HG02943 (cell line): ENCODE results near the gene ACAT2.
A peak's percentile ranks its signal among the peaks of the same experiment; 100 is the strongest.
"Not testable (repeated sequence)": the region's sequence is repeated elsewhere in the genome, so short reads cannot be mapped to it uniquely, and the experiment has no call there.

Source experiments
- ATAC-seq: cut with Tn5 transposase; IDR thresholded peaks from one replicate; pipeline ENCODE4 v1.9.1; 2021; ENCODE audit warnings: mild to moderate bottlenecking, low read depth, moderate library complexity; ENCODE audit not compliant: unreplicated experiment

Gene ACAT2

DNA sequence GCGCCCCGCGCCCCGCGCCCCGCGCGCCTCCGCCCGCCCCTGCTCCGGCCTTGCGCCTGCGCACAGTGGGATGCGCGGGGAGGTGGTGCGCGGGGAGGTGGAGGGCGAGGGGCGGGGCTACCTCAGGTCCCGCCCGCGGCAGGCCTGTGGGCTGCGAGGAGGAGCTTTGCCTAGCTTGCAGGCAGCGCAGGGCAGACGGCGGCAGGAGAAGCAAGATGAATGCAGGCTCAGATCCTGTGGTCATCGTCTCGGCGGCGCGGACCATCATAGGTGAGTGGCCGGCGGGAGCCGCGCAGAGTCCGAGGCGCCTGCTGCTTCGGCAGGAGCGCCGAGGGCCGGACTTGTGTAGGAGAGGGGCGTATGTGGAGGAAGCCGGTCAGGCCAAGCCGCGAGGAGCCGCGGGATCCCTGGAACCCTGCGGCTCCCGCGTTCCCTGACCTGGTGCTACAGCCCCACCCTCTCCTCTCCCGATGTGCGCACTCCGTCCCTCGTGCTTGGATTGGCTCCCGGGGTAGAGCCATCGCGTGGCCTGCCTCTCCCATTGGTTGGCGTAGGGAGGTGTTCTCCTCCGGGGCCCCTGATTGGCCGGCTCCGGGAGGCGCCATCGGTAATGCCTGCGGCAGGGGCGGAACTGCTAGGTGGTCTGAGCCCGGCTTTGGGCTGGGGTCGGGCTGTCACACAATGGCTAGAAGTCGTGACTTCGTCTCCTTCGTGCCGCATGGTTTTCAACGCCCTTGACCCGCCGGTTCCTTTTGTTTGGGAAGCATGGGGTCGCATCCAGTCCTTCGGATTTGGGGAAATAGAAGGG is at the start of gene ACAT2:
Gene ACAT2, plus strand, starts transcription at position 173 of the 808 bp plus-strand sequence. Its CDS starts 43 bp downstream, at position 216.
- peak; percentile 97 for ATAC-seq

GRCh38 chr6:159712389-159712788 is 49.5 kb upstream of the ACAT2 start:
- ATAC-seq, result not testable (repeated sequence)

GRCh38 chr6:159713984-159714383 is 47.9 kb upstream of the ACAT2 start:
- no peak for ATAC-seq

- no peak for ATAC-seq
Measured at GRCh38 chr6:159714404-159714803, 47.4 kb upstream of the ACAT2 start.

- ATAC-seq, result no peak
Measured at GRCh38 chr6:159715166-159715565, 46.7 kb upstream of the ACAT2 start.

DNA sequence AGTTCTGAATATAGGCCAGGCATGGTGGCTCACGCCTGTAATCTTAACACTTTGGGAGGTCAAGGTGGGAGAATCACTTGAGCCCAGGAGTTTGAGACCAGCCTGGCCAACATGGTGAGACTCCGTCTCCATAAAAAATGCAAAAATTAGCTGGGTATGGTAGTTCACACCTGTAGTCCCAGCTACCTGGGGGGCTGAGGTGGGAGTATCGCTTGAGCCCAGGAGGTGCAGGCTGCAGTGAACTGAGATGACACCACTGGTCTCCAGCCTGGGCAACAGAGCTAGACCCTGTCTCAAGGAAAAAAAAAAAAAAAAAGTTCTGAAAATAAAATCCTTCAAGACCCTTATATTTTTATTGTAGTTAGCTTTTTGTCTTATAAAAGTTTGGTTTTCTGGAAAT is 46.2 kb upstream of the ACAT2 start:
- no peak for ATAC-seq

DNA sequence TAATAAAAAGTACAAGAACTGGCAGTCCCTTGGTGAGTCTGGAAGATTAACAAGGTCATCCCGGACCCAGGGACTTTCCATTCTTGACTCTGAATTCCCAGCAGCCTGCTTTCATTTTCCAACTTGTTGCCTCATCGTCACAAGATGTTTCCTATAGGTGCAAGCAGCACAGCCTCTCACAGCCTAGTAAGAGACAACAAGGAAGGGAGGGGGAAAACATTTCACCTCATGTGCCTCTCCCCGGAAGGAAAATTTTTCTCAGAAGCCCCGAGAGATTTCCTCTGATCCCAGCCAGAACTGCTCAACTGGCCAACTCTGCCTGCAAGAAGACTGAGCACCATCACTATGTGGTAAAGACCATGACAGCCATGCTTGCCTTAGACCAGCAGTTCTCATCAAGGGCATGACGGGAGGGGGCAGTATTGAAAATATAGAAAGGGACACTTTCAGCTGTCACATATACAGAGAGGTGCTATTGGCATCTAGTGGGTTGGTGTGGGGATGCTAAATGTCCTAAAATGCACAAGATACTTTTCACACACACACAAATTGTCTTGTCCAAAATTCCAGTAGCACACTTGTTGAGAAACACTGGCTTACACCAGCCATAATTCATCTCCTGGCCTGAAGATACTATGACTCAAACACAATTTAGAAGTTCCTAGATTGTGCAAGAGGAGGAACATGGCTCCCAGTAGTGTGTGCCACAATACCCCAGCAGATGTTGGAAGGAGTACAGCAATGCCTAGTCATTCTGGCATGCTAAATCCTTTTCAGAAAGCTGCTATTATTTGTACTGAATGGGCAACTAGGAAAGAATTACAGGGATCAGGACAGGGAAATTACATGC is 45.4 kb upstream of the ACAT2 start:
- no peak for ATAC-seq

DNA sequence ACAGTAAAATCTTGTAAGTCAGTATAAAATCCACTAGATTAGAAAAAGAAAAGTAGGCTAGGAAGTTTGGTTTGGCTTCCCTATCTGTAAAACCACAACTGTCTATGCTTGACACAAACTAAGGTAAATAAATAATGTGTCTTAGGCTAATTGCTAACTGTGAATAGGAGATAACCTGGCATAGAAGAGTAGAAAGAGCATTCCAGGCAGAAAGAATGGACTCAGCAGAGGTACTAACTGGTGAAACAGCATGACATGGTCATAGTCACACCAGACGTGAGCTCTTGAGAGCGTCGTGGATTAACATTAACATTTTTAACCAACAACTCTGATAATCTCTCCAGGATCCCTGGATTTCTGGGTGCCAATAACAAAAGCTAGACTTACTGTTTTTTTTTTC is 43.2 kb upstream of the ACAT2 start:
- no peak for ATAC-seq

DNA sequence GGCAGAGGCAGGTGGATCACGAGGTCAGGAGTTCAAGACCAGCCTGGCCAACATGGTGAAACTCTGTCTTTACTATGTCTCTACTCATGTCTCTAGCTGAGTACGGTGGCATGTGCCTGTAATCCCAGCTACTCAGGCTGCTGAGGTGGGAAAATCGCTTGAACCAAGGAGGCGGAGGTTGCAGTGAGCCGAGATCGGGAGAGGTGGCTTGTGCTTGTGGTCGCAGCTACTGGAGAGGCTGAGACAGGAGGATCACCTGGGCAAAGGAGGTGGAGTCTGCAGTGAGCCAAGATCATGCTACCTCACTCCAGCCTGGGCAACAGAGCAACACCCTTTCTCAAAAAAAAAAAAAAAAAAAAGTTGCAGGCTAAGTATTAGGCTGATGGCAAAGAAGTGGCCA is 42.6 kb upstream of the ACAT2 start:
- no peak for ATAC-seq

GRCh38 chr6:159720708-159721107 is 41.1 kb upstream of the ACAT2 start:
- ATAC-seq, result no peak

DNA sequence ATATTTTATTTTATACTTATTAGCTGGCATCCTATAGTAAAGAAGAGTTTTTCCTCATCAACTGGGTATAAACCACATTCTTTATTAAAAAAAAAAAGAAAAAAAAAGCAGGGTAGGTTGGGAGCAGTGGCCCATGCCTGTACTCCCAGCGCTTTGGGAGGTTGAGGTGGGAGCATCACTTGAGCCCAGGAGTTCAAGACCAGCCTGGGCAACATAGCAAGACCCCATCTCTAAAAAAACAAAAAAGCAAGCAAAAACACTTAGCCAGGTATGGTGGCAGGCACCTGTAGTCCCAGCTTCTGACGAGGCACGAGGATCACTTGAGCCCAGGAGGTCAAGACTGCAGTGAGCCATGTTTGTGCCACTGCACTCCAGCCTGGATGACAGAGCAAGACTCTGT is 39.9 kb upstream of the ACAT2 start:
- ATAC-seq, result not testable (repeated sequence)

DNA sequence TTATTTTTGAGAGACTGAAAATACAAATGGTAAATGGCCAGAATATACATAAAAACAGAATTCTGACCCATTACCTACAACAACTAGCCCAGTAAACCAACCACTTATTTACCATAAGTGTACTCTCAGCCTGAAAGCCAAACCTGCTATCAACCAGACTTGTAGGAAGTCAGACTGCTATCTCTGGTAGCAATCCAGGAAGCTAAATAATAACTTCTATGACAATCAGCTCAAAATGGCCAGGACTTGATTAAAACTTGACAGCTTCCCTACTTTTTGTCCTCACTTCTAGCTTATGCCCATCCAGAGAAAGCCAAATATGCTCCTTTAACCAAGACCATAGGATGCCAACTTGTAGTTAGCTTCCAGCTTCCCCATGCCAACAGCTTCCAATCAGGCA is 39.2 kb upstream of the ACAT2 start:
- no peak for ATAC-seq

DNA sequence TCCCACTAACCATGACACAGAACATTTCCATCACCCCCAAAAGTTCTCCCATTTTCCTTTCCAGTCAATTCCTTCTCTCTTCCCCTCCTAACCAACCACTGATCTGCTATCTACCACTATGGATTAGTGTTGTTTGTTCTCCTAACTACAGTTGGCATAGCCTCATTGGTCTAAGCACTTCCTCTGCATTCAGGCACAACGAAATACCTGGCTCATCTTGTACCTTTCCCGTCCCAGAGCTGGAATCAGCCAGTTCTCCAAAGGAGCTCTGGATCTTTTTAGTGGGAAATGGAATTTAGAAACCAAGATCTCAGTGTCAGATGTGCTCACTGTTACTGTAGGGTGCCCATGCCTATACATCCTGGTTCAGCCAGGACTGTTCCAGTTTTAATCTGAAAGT is 38.6 kb upstream of the ACAT2 start:
- no peak for ATAC-seq

DNA sequence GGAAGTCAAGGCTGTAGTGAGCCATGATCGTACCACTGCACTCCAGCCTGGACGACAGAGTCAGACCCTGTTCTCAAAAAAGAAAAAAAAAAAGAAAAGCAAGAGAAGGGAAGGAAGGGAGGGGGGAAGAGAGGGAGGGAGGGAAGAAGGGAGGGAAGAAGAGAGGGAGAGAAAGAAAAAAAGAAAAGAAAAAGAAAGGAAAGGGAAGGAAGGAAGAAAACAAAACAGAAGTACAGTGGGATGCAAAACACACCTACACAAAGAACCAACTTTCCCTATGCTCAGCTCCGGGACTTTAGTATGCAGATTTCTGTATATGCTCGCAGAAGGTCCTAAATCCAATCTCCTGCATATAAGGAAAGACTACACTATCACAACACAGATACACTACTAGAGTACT is 37.1 kb upstream of the ACAT2 start:
- ATAC-seq, result no peak

GRCh38 chr6:159725208-159725607 is 36.6 kb upstream of the ACAT2 start:
- not testable (repeated sequence) for ATAC-seq

DNA sequence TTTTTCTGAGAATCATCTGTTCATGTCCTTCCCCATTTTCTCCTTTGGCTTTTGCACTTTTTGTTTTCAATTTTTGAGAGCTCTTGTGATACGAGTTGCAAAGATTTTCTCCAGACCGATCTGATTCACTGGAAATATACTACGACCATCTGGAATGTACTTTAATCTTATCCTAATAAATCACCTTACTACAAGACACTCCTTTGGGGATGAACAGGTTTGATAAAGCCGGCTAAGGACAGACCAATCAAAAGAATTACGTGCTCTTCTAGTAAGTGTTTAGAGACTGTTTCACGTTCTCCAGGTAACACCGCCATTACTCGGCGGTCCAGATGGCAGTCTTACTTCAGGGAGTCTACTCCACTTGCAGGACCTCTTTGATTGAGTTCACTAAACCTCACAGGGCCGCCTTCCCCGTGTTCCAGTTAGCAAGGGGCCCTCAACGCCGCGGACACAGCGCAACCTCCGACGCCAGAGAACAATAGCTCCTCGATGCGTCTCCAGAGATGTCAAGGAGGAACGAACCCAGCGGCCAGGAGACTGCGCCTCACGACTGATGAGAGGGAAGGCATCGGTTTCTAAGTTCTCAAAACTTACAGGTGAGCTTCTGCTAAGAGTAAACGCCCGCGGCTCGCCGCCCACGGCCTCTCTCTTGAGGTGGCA is 35.5 kb upstream of the ACAT2 start:
- peak; percentile 10 for ATAC-seq

GRCh38 chr6:159726918-159727716 is 34.7 kb upstream of the ACAT2 start, which contains the start of gene WTAP:
WTAP (plus strand) TSS chr6:159727506; CDS start chr6:159736266, 8,760 bp downstream.
- ATAC-seq, result peak; percentile 77

DNA sequence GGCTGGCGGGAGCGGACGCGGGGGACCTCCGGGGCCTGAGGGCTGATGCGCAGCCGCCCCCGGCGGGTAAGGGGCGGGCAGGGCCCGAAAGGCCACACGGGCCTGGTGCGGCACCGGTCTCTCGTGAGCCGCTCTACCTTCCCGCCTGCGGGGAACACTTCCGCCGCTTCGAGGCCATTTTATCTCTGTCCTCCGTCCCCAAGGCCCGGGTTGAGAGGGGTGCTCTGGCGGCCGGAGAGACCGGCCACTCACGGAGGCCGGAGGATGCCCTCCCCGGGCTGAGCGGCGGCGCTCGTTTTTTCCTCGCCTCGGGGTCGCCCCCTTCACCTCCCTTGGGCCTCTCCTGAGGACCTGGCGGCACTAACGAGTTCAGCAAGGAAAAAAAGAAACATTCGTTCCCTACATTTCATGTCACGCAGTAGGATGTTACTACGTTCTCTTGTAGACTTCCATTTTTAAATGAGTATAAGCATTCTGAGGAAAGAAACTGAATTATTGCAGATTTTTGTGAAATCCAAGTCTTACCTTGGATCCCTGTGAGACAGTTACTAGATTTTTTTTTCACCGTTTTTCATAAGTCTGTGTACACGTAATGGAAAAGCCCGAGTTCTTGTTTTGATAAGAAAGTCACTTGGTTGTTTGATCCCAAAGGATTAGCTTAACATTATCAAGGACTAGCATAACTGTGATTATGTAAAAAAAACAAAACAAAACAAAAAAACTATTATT is 34.0 kb upstream of the ACAT2 start:
- peak; percentile 32 for ATAC-seq

DNA sequence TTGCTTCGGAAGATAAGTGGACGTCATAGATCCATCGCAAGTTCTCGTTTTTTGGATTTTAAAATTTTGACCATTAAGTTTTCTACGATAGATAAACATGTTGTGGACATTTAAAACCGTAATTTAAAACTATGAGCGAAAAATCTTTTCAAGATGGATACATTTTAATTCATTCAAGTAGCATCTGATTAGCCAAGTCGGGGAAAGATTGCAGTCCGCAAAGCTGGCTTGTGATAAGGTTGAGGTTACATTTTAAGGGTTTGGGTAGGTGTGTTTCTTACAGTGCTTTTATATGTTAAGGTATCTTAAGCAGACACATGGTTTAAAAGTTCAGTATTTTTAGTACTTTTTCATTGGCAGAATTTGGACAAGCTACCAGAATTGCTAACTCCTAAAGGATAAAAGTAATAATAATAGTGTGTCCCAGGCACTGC is 33.3 kb upstream of the ACAT2 start:
- ATAC-seq, result no peak
